HG02678 (cell line): ENCODE measurements around the gene ABCC1.
A peak's percentile ranks its signal among the peaks of the same experiment; 100 is the strongest.
"Not testable (repeated sequence)": the region's sequence is repeated elsewhere in the genome, so short reads cannot be mapped to it uniquely, and the experiment has no call there.

Experiments
- ATAC-seq: cut with Tn5 transposase; IDR thresholded peaks from one replicate; pipeline ENCODE4 v1.9.1; 2021; ENCODE audit warnings: mild to moderate bottlenecking, moderate library complexity; ENCODE audit not compliant: unreplicated experiment

Gene ABCC1

GRCh38 chr16:15949210-15950160 lies at the start of gene ABCC1:
Gene ABCC1, plus strand, starts transcription at chr16:15949616. Its CDS starts 136 bp downstream, at chr16:15949752.
- ATAC-seq, result peak; percentile 76

- no peak for ATAC-seq
Observed at GRCh38 chr16:15900357-15900756, 49.1 kb upstream of the ABCC1 start.

GRCh38 chr16:15900901-15901500 lies 48.4 kb upstream of the ABCC1 start:
- no peak for ATAC-seq

GRCh38 chr16:15903960-15904359 lies 45.5 kb upstream of the ABCC1 start:
- ATAC-seq, result no peak

GRCh38 chr16:15906439-15906838 lies 43.0 kb upstream of the ABCC1 start:
- ATAC-seq, result no peak

- ATAC-seq, result peak; percentile 98
Observed at GRCh38 chr16:15907863-15908478, 41.4 kb upstream of the ABCC1 start.

- ATAC-seq, result no peak
Observed at GRCh38 chr16:15911198-15911597, 38.2 kb upstream of the ABCC1 start.

- ATAC-seq, result no peak
Observed at GRCh38 chr16:15913046-15913698, 36.2 kb upstream of the ABCC1 start.

GRCh38 chr16:15915555-15916081 lies 33.8 kb upstream of the ABCC1 start:
- no peak for ATAC-seq

GRCh38 chr16:15916323-15916722 lies 33.1 kb upstream of the ABCC1 start:
- ATAC-seq, result no peak

GRCh38 chr16:15918314-15918713 lies 31.1 kb upstream of the ABCC1 start:
- not testable (repeated sequence) for ATAC-seq

- no peak for ATAC-seq
Observed at GRCh38 chr16:15919331-15919730, 30.1 kb upstream of the ABCC1 start.

- no peak for ATAC-seq
Observed at GRCh38 chr16:15924996-15925395, 24.4 kb upstream of the ABCC1 start.

GRCh38 chr16:15925631-15926030 lies 23.8 kb upstream of the ABCC1 start:
- ATAC-seq, result no peak

GRCh38 chr16:15928261-15929104 lies 20.9 kb upstream of the ABCC1 start:
- no peak for ATAC-seq

- no peak for ATAC-seq
Observed at GRCh38 chr16:15932939-15933338, 16.5 kb upstream of the ABCC1 start.

- no peak for ATAC-seq
Observed at GRCh38 chr16:15933781-15934180, 15.6 kb upstream of the ABCC1 start.

GRCh38 chr16:15934991-15935390 lies 14.4 kb upstream of the ABCC1 start:
- no peak for ATAC-seq

- not testable (repeated sequence) for ATAC-seq
Observed at GRCh38 chr16:15936809-15937208, 12.6 kb upstream of the ABCC1 start.
